Embryonic facial prominence (tissue), 1 donor: Measurements from ENCODE around the gene ARHGAP33.
"Not testable (repeated sequence)": the region's sequence is repeated elsewhere in the genome, so short reads cannot be mapped to it uniquely, and the experiment has no call there.

Experiments used
- DNase-seq: peaks from one replicate; pipeline ENCODE4 v3.0.0-alpha.2; 2016; ENCODE audit errors: extremely low spot score

Gene ARHGAP33

GRCh38 chr19:35793381-35794165 is 18.2 kb downstream of the ARHGAP33 start:
- no peak for DNase-seq

DNA sequence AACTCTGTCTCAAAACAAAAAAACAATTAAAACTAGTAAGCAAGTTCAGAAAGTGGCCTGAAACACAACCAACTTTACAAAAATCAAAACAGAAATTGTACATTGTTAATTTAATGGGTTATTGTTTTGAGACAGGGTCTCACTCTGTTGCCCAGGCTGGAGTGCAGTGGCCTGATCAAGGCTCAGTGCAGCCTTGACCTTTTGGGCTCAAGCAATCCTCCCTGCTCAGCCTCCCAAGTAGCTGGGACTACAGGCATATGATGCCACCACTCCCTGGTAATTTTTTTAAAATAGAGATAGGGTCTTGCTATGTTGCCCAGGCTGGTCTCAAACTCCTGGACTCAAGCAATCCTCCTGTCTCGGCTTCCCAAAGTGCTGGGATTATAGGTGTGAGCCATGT is 20.2 kb downstream of the ARHGAP33 start:
- DNase-seq = not testable (repeated sequence)

GRCh38 chr19:35796645-35797542 is 21.5 kb downstream of the ARHGAP33 start:
- no peak for DNase-seq

DNA sequence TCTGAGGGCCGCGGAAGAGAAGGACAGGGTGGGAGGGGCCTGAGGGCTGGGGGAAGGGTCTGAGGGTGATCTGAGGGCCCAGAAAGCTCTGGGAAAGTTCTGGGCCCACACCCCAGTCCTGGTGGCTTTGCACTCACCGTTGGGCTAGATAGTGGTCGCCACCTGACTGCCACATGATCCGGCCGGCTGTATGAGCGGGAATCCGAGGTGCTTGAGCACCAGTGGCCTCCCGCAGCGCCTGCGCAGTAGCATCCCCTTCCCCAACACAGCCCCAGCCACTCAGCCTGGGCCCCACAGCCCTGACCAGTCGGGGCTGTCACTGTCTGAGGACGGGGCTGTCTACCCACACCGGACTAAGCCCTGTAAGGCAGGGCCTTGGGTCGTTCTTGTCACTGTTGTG is 22.3 kb downstream of the ARHGAP33 start:
- DNase-seq = no peak

- no peak for DNase-seq
These were observed 26.5 kb downstream of the ARHGAP33 start for GRCh38 chr19:35801828-35802227.

- DNase-seq = no peak
These were observed 30.2 kb downstream of the ARHGAP33 start for GRCh38 chr19:35805526-35806102.

GRCh38 chr19:35806597-35806996 is 31.2 kb downstream of the ARHGAP33 start:
- DNase-seq = no peak

DNA sequence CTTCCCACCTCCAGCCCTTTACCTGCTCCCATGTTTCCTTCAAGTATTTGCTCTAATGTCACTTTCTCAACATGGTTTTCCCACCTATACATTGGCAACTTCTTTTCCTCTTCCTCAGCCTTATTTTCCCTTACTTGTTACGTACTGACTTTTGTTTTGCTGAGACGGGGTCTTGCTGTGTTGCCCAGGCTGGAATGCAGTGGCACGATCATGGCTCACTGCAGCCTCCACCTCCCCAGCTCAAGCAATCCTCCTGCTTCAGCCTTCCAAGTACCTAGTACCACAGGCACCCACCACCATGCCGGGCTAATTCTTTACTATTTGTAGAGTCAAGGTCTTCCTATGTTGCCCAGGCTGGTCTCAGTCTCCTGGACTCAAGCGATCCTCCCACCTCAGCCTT is 32.3 kb downstream of the ARHGAP33 start:
- DNase-seq = no peak

DNA sequence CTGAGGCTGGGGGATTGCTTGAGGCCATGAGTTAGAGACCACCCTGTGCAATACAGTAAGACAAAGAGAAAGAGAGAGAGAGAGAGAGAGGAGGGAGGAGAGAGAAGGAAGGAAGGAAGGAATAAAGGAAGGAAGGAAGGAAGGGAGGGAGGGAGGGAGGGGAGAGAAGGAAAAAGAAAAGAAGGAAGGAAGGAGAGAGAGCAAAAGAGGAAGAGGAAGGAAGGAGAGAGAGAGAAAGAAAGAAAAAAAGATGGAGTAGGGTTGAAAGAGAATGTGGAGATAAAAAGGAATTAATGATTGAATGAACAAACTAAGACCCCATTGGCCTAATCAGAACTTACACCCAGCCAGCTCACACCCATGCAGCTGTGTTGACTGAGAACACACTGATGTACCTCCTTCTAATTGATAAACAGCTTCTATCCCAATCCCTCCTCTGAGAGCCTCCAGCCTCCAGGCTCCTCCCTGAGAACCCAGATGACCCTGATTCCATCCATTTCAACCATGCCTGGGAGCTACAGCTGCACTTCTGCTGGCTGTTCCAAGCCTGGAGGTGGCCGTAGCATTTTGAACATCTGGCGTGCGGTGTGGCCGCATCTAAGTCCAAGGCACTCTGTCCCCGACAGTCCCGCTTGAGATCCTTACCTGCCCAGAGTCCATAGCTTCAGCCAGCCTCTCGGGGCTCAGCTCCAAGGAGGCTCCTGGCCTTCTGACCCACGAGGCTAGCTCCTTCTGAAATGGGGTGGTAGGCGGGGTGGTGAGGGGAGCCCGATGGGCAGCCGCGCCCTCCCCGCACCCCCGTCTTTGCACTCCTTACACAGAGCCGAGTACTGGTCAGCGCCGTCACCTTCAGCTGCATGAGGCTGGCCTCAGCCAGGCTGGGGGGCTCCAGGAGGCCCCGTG is 36.2 kb downstream of the ARHGAP33 start:
- no peak for DNase-seq

DNA sequence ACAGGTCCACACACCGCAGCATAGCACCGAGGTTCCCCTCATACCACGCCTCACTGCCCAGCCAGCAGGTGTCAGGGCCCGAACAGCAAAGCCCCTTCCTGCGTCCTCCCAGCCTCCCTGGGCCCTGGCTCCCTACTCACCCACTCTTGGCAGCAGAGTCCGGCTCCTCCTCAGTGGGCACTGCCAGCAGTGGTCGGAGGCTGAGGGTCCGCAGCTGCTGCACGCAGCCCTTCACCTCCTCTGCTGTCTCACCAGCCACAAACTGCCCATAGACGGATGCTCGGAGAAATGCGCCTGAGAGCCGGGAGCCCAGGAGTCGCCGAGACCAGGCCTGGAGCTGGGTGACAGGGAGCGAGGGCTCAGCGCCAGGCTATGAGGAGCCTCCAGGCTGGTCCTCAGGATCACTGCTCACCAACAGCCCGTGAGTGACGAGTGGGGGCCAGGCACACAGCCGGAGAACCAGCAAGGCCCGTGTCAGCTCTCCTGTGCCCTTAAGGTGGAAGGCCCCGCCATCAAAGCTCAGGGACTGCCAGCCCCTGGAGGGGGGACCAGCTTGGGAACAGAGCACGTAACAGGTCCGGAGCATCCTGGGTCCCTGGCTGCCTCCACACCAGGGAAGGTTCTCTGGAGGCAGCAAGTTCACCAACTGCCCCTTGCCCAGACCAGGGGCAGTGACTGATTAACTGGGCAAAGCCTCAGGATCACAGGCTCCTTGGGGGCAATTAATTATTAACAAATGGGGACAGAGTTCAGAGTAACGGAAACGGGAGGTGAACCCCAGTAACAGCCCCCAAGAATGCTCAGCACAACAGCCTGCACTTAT is 37.1 kb downstream of the ARHGAP33 start, which contains the start of gene PRODH2:
Gene PRODH2, minus strand, starts transcription at position 626 of the 823 bp plus-strand sequence. Its CDS starts 40 bp downstream, at position 586.
- no peak for DNase-seq

GRCh38 chr19:35813043-35813890 is 37.9 kb downstream of the ARHGAP33 start:
- no peak for DNase-seq

DNA sequence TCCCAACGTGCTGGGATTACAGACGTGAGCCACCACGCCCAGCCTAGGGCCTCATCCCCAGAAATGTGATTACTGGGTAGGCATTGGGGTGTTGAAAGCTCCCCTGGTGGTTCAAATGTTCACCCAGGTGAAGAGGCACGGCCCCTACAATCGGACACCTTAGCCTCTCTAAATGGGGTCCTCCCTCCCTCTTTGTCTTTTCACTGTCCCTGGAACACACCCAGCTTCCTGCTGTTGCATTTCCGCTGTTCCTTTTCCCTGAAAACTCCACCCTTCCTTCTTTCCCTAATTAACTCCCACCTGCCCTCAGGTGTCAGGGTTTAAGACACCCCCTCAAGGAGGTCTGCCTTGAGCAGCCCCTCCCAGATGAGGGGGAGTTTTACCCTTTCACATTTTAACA is 40.9 kb downstream of the ARHGAP33 start:
- DNase-seq = no peak

DNA sequence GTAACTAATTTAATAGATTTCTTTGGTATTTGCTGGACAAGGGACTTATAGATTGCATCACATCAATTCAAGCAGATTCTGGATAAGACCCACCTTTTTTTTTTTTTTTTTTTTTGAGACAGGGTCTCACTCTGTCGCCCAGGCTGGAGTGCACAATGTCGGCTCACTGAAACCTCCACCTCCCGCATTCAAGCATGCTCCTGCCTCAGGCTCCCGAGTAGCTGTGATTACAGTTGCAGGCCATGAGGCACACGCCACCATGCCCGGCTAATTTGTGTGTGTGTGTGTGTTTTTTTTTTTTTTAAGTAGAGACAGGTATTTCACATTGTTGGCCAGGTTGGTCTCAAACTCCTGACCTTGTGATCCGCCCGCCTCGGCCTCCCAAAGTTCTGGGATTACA is 41.5 kb downstream of the ARHGAP33 start:
- no peak for DNase-seq

DNA sequence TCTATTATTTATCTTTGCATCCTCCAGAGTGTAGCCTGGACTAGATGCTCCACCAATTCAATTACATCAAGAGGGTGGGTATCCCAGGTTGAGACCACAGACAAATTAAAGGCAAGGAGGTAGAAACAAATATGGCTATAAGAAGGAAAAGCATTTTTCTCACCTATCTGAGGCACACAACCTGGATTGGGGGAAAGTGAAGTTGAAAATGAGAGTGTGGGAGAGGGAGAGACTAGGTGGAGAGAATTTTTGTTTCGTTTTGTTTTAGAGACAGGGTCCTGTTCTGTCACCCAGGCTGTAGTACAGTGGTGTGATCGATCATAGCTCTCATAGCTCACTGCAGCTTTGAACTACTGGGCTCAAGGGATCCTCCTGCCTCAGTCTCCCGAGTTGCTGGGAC is 43.1 kb downstream of the ARHGAP33 start:
- no peak for DNase-seq

DNA sequence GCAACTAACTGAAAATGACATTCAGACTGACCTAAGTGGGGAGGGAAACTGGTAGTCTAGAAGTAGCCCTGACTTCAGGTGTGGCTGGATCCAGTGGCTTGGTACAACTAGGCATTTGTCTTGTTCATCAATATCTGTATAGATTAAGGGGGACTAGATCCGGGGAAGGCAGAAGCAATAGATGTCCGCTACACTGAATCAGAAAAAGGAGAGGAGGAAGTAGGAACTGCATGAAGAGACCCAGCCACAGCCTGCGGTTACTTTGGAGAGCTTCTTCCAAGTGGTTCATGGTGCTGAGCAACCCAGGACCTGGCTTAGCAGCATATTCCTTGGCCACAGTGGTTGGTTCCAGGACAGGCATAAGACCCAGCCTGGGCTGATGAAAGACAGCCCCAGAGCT is 47.2 kb downstream of the ARHGAP33 start:
- no peak for DNase-seq

GRCh38 chr19:35824150-35824549 is 48.8 kb downstream of the ARHGAP33 start:
- DNase-seq = no peak

- peak; percentile 27 for DNase-seq
These were observed 53.4 kb downstream of the ARHGAP33 start for GRCh38 chr19:35828692-35829301.

DNA sequence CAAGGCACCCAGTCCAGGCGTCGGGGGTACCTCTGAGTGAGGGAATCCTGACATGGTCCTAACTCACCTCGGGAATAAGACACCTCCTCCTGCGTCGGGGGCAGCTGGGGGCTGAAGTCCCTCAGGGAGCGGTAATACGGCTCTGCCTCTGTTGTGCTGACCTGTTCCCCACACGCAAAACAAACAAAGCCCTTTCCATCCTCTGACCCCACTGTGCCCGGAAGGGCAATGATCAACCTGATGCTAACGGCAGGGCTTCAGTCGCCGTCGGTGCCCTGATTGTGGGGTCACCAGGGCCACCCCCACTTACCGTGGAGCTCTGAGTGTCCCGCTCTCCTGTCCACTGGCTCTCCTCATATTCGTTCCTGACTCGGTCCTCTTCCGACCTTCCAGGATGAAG is 55.6 kb downstream of the ARHGAP33 start:
- DNase-seq = no peak

DNA sequence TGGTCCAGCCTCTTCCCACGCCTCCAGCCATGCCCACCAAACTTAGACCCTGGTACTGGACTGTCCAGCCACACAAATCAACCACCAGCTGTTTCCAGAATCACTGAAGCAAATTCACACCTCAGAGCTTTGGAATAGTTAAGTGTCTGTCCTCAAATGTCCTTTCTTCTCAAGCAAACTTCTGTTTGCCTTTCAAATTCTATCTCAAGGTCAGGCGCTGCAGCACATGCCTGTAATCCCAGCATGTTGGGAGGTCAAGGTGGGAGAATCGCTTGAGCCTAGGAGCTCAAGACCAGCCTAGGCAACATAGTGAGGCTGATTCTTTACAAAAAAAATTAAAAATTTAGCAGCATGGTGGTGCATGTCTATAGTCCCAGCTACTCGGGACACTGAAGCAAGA is 56.7 kb downstream of the ARHGAP33 start:
- DNase-seq = no peak
